GM23338 (cell line): Measurements from ENCODE around the gene GCH1. TPM values are rescaled to one million over a fixed set of nuclear protein-coding genes. Genes with fewer than 3 reads are reported as not detected.

Experiments used
- ATAC-seq: fragments of 200-7000 bp; cut with Tn5 transposase; 3 replicates; pipeline ENCODE4 v1.9.1; 2020
- DNase-seq: peaks from one replicate; pipeline ENCODE4 v3.0.0-alpha.2; 2015; ENCODE audit warnings: low spot score
- H2AFZ ChIP-seq: fragments of 200-600 bp; sonication (generic); 2 replicates; pipeline ENCODE4 v1.8.0; 2016; ENCODE audit warnings: antibody characterized with exemption, mild to moderate bottlenecking, moderate library complexity
- H3F3A ChIP-seq: fragments of 200-600 bp; sonication (generic); replicated peaks from 2 replicates; pipeline ENCODE4 v1.8.0; 2017; ENCODE audit warnings: antibody characterized with exemption, mixed run types, low read depth
- H3K27ac ChIP-seq: fragments of 200-600 bp; sonication (generic); 2 replicates; pipeline ENCODE4 v1.6.1; 2016; ENCODE audit warnings: low read depth
- H3K27me3 ChIP-seq: fragments of 200-600 bp; sonication (generic); 2 replicates; pipeline ENCODE4 v1.8.0; 2016; ENCODE audit warnings: mild to moderate bottlenecking, mixed run types, moderate library complexity; ENCODE audit not compliant: insufficient read depth
- H3K36me3 ChIP-seq: fragments of 200-600 bp; sonication (generic); 2 replicates; pipeline ENCODE4 v1.8.0; 2016; ENCODE audit warnings: mild to moderate bottlenecking; ENCODE audit not compliant: insufficient read depth
- H3K4me1 ChIP-seq: fragments of 200-600 bp; sonication (generic); 2 replicates; pipeline ENCODE4 v1.8.0; 2016; ENCODE audit warnings: mild to moderate bottlenecking, moderate library complexity; ENCODE audit not compliant: insufficient read depth
- H3K4me2 ChIP-seq: fragments of 200-600 bp; sonication (generic); 2 replicates; pipeline ENCODE4 v1.7.1; 2017; ENCODE audit warnings: mixed run types
- H3K4me3 ChIP-seq: fragments of 200-600 bp; sonication (generic); 2 replicates; pipeline ENCODE4 v1.6.1; 2016; ENCODE audit warnings: mixed run types
- H3K79me2 ChIP-seq: fragments of 200-600 bp; sonication (generic); replicated peaks from 2 replicates; pipeline ENCODE4 v1.8.0; 2017; ENCODE audit warnings: mild to moderate bottlenecking; ENCODE audit not compliant: insufficient read depth
- H3K9me2 ChIP-seq: fragments of 200-600 bp; sonication (generic); 2 replicates; pipeline ENCODE4 v1.8.0; 2017; ENCODE audit not compliant: insufficient read depth
- H4K20me1 ChIP-seq: fragments of 200-600 bp; sonication (generic); replicated peaks from 2 replicates; pipeline ENCODE4 v1.8.0; 2017; ENCODE audit warnings: mild to moderate bottlenecking; ENCODE audit not compliant: insufficient read depth
- H3K27ac Mint-ChIP-seq: 2 replicates; pipeline ENCODE4 v1.8.0; 2020; ENCODE audit warnings: inconsistent platforms, mild to moderate bottlenecking, moderate library complexity, mixed read lengths
- H3K27me3 Mint-ChIP-seq: 3 replicates; pipeline ENCODE4 v1.8.0; 2022; ENCODE audit warnings: low read depth, mild to moderate bottlenecking, moderate library complexity, mixed read lengths, inconsistent platforms; ENCODE audit not compliant: insufficient read depth, poor library complexity
- H3K36me3 Mint-ChIP-seq: 3 replicates; pipeline ENCODE4 v1.8.0; 2021; ENCODE audit warnings: low read depth, mild to moderate bottlenecking, inconsistent platforms, moderate library complexity, mixed read lengths
- H3K4me1 Mint-ChIP-seq: 3 replicates; pipeline ENCODE4 v1.8.0; 2020; ENCODE audit warnings: mild to moderate bottlenecking, inconsistent platforms, mixed read lengths
- H3K4me3 Mint-ChIP-seq: 3 replicates; pipeline ENCODE4 v1.8.0; 2021; ENCODE audit warnings: moderate library complexity, mild to moderate bottlenecking, inconsistent platforms, mixed read lengths
- H3K9me3 Mint-ChIP-seq: 3 replicates; pipeline ENCODE4 v1.8.0; 2020; ENCODE audit warnings: moderate library complexity, mild to moderate bottlenecking, inconsistent platforms, mixed read lengths
- CREB1 ChIP-seq: fragments of 250-450 bp; sonication (Bioruptor Pico); IDR thresholded peaks from 2 replicates; pipeline ENCODE4 v1.5.0; 2020; ENCODE audit warnings: low read depth, mild to moderate bottlenecking, moderate library complexity
- EZH2 ChIP-seq: fragments of 200-600 bp; sonication (generic); IDR thresholded peaks from one replicate; pipeline ENCODE4 v1.8.0; 2017; ENCODE audit warnings: antibody characterized with exemption, mild to moderate bottlenecking, low read depth; ENCODE audit not compliant: unreplicated experiment
- EZH2phosphoT487 ChIP-seq: fragments of 200-600 bp; sonication (generic); IDR thresholded peaks from one replicate; pipeline ENCODE4 v1.8.1; 2018; ENCODE audit warnings: antibody characterized with exemption; ENCODE audit not compliant: unreplicated experiment
- JUNB ChIP-seq: IDR thresholded peaks from one replicate; pipeline ENCODE4 v1.6.1; 2016; ENCODE audit warnings: antibody characterized with exemption; ENCODE audit not compliant: unreplicated experiment
- NANOG ChIP-seq: IDR thresholded peaks from 2 replicates; pipeline ENCODE4 v1.6.1; 2016; ENCODE audit warnings: antibody characterized with exemption, borderline replicate concordance
- POLR2AphosphoS5 ChIP-seq: IDR thresholded peaks from 2 replicates; pipeline ENCODE4 v1.6.1; 2016; ENCODE audit warnings: antibody characterized with exemption, low read depth
- STAT1 ChIP-seq: IDR thresholded peaks from one replicate; pipeline ENCODE4 v1.6.1; 2016; ENCODE audit warnings: antibody characterized with exemption; ENCODE audit not compliant: unreplicated experiment
- ZNF114 ChIP-seq: fragments of 250-450 bp; sonication (Bioruptor Pico); IDR thresholded peaks from 2 replicates; pipeline ENCODE4 v1.5.0; 2020; ENCODE audit warnings: mild to moderate bottlenecking, moderate library complexity
- ZNF331 ChIP-seq: fragments of 250-450 bp; sonication (Bioruptor Pico); IDR thresholded peaks from 2 replicates; pipeline ENCODE4 v1.5.0; 2020; ENCODE audit warnings: low read depth, mild to moderate bottlenecking, moderate library complexity
- polyA plus RNA-seq: library from polyadenylated mRNA; unstranded; fragments of >200 nt; fragmentation: Nextera tagmentation; extraction: Ambion mirVana; gene quantifications from 2 replicates; pipeline ENCODE4 v1.2.1, GENCODE V29; 2016
- total RNA-seq: library from RNA; depleted of rRNA; stranded (reverse); fragments of >200 nt; shearing (Covaris generic); gene quantifications from 2 replicates; pipeline ENCODE4 v1.2.3, GENCODE V29; 2014
- TF ChIP-seq, protein P1 (sequence below): fragments of 250-450 bp; sonication (Bioruptor Pico); IDR thresholded peaks from 2 replicates; pipeline ENCODE4 v1.5.0; 2020; ENCODE audit warnings: mild to moderate bottlenecking, moderate library complexity
- TF ChIP-seq, protein P2 (sequence below): IDR thresholded peaks from one replicate; pipeline ENCODE4 v1.6.1; 2018; ENCODE audit warnings: antibody characterized with exemption; ENCODE audit not compliant: unreplicated experiment
- TF ChIP-seq, protein P3 (sequence below): IDR thresholded peaks from 2 replicates; pipeline ENCODE4 v1.6.1; 2016; ENCODE audit warnings: antibody characterized with exemption

The GCH1 gene
- total and polyA plus RNA-seq, 2 experiments from 2014 or later: 8.7 to 15.0 TPM

DNA sequence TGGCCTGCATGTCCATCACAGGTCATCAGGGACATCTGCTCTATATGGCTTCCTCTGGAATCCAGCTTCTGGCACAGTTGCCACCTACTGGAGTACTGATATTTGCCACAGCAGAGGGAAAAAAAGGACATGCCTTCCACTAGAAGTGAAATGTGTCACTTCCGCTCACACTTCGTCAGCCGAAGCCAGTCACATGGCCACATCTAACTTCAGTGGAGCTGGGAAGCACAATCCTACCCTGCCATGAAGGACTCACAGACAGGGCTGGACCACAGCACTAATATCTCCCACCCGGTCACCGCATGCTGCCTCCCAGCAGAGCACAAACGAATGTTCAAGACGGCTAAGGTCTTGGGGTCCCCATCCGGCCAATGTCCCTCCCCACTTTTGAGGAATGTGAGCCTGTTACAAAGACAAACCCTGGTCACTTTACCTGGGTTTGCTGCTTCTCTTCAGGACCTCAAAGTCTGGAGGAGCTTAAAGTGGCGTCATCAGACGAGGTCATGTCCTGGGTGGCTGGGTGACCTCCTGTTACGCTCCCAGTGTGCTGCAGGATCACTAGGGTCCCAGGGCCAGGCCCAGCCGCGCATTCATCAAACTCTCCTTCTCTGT, 98.6 kb downstream of the GCH1 start (continued):
- TF ChIP-seq, protein P1, sequence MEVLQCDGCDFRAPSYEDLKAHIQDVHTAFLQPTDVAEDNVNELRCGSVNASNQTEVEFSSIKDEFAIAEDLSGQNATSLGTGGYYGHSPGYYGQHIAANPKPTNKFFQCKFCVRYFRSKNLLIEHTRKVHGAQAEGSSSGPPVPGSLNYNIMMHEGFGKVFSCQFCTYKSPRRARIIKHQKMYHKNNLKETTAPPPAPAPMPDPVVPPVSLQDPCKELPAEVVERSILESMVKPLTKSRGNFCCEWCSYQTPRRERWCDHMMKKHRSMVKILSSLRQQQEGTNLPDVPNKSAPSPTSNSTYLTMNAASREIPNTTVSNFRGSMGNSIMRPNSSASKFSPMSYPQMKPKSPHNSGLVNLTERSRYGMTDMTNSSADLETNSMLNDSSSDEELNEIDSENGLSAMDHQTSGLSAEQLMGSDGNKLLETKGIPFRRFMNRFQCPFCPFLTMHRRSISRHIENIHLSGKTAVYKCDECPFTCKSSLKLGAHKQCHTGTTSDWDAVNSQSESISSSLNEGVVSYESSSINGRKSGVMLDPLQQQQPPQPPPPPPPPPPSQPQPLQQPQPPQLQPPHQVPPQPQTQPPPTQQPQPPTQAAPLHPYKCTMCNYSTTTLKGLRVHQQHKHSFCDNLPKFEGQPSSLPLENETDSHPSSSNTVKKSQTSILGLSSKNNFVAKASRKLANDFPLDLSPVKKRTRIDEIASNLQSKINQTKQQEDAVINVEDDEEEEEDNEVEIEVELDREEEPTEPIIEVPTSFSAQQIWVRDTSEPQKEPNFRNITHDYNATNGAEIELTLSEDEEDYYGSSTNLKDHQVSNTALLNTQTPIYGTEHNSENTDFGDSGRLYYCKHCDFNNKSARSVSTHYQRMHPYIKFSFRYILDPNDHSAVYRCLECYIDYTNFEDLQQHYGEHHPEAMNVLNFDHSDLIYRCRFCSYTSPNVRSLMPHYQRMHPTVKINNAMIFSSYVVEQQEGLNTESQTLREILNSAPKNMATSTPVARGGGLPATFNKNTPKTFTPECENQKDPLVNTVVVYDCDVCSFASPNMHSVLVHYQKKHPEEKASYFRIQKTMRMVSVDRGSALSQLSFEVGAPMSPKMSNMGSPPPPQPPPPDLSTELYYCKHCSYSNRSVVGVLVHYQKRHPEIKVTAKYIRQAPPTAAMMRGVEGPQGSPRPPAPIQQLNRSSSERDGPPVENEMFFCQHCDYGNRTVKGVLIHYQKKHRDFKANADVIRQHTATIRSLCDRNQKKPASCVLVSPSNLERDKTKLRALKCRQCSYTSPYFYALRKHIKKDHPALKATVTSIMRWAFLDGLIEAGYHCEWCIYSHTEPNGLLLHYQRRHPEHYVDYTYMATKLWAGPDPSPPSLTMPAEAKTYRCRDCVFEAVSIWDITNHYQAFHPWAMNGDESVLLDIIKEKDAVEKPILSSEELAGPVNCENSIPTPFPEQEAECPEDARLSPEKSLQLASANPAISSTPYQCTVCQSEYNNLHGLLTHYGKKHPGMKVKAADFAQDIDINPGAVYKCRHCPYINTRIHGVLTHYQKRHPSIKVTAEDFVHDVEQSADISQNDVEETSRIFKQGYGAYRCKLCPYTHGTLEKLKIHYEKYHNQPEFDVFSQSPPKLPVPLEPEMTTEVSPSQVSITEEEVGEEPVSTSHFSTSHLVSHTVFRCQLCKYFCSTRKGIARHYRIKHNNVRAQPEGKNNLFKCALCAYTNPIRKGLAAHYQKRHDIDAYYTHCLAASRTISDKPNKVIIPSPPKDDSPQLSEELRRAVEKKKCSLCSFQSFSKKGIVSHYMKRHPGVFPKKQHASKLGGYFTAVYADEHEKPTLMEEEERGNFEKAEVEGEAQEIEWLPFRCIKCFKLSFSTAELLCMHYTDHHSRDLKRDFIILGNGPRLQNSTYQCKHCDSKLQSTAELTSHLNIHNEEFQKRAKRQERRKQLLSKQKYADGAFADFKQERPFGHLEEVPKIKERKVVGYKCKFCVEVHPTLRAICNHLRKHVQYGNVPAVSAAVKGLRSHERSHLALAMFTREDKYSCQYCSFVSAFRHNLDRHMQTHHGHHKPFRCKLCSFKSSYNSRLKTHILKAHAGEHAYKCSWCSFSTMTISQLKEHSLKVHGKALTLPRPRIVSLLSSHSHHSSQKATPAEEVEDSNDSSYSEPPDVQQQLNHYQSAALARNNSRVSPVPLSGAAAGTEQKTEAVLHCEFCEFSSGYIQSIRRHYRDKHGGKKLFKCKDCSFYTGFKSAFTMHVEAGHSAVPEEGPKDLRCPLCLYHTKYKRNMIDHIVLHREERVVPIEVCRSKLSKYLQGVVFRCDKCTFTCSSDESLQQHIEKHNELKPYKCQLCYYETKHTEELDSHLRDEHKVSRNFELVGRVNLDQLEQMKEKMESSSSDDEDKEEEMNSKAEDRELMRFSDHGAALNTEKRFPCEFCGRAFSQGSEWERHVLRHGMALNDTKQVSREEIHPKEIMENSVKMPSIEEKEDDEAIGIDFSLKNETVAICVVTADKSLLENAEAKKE (CRISPR knock-in tag): no peak
- TF ChIP-seq EZH2phosphoT487 (no peak), NANOG (no peak), JUNB (no peak)

DNA sequence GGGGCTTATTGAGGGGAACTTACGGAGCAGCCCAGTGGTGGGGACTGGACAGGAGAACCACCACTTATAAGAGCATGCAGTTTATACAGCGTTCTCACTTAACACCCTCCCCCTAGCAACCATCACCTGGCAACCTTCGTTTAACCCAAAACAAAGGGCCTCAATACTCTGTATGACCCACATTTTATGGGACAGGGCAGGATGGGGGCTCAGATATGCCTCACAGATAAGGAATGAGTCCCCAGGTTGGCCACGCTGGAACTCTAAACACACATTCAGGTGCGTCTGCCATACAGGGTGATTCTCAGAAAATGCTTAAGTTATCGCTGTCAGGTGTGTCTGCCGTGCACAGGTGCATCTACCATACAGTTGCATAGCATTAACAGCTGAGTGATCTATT, 99.2 kb downstream of the GCH1 start:
- Mint-ChIP-seq H3K27me3 (peaks cover 7% of the 10 kb centered on the region), H3K4me3 (no peak overlapping the region), H3K27ac (no peak overlapping the region), H3K36me3 (no peaks in the 10 kb centered on the region), H3K4me1 (peaks cover 23% of the 10 kb centered on the region), H3K9me3 (no peaks in the 10 kb centered on the region)
- H3K27ac ChIP-seq: no peak overlapping the region
- DNase-seq (peak; percentile 34), ATAC-seq (no peak)
- no peak overlapping the region for H3K4me3 ChIP-seq
- H3K79me2 ChIP-seq: no peaks in the 10 kb centered on the region
- no peaks in the 10 kb centered on the region for H3K27me3 ChIP-seq
- H3K9me2 ChIP-seq: no peaks in the 10 kb centered on the region
- no peak overlapping the region for H2AFZ ChIP-seq
- H3F3A ChIP-seq: 0 out of 2 replicates have a peak, but pooled peaks cover 4% of the 10 kb centered on the region
- no peaks in the 10 kb centered on the region; the same call in 1 of the 2 replicates for H3K36me3 ChIP-seq
- H3K4me1 ChIP-seq: peaks cover 18% of the 10 kb centered on the region
- no peak overlapping the region for H3K4me2 ChIP-seq
- H4K20me1 ChIP-seq: no peaks in the 10 kb centered on the region
- TF ChIP-seq, protein P2, sequence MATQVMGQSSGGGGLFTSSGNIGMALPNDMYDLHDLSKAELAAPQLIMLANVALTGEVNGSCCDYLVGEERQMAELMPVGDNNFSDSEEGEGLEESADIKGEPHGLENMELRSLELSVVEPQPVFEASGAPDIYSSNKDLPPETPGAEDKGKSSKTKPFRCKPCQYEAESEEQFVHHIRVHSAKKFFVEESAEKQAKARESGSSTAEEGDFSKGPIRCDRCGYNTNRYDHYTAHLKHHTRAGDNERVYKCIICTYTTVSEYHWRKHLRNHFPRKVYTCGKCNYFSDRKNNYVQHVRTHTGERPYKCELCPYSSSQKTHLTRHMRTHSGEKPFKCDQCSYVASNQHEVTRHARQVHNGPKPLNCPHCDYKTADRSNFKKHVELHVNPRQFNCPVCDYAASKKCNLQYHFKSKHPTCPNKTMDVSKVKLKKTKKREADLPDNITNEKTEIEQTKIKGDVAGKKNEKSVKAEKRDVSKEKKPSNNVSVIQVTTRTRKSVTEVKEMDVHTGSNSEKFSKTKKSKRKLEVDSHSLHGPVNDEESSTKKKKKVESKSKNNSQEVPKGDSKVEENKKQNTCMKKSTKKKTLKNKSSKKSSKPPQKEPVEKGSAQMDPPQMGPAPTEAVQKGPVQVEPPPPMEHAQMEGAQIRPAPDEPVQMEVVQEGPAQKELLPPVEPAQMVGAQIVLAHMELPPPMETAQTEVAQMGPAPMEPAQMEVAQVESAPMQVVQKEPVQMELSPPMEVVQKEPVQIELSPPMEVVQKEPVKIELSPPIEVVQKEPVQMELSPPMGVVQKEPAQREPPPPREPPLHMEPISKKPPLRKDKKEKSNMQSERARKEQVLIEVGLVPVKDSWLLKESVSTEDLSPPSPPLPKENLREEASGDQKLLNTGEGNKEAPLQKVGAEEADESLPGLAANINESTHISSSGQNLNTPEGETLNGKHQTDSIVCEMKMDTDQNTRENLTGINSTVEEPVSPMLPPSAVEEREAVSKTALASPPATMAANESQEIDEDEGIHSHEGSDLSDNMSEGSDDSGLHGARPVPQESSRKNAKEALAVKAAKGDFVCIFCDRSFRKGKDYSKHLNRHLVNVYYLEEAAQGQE: no peak
- TF ChIP-seq JUNB: no peak
- no peak for TF ChIP-seq ZNF114
- no peak for TF ChIP-seq EZH2
- TF ChIP-seq EZH2phosphoT487: no peak
- TF ChIP-seq CREB1 (CRISPR knock-in tag): no peak
- no peak for TF ChIP-seq STAT1
- TF ChIP-seq, protein P3, sequence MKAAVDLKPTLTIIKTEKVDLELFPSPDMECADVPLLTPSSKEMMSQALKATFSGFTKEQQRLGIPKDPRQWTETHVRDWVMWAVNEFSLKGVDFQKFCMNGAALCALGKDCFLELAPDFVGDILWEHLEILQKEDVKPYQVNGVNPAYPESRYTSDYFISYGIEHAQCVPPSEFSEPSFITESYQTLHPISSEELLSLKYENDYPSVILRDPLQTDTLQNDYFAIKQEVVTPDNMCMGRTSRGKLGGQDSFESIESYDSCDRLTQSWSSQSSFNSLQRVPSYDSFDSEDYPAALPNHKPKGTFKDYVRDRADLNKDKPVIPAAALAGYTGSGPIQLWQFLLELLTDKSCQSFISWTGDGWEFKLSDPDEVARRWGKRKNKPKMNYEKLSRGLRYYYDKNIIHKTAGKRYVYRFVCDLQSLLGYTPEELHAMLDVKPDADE: no peak
- TF ChIP-seq ZNF331: no peak
- TF ChIP-seq POLR2AphosphoS5: no peak
